ENCODE measurements around the gene CERK. TPM values are rescaled to one million over a fixed set of nuclear protein-coding genes. Genes with fewer than 3 reads are reported as not detected.

CERK gene
- total RNA-seq, 1 donor from 2014 or later = 103 TPM

Other genes with a start within 250 kb of the CERK start
- gene CELSR1, start 200.6 kb downstream of the CERK start, total RNA-seq = 0.73 and 0.95 TPM in 2 replicates
- gene GRAMD4, start 117.9 kb downstream of the CERK start, total RNA-seq = 21.0 and 21.3 TPM in 2 replicates
- gene TBC1D22A, start 24.4 kb upstream of the CERK start, total RNA-seq = 16.0 and 17.4 TPM in 2 replicates